HCT116 (cell line): ENCODE results near the gene UBXN11. TPM values are rescaled to one million over a fixed set of nuclear protein-coding genes. Genes with fewer than 3 reads are reported as not detected.

Experiments used
- ATAC-seq: fragments of 200-7000 bp; cut with Tn5 transposase; 2 replicates; pipeline ENCODE4 v1.9.1; 2020; ENCODE audit warnings: mild to moderate bottlenecking, moderate library complexity
- BruUV-seq: library from RNA; stranded (reverse); fragments of 400-500 nt; replicated peaks from 2 replicates; lab custom pipeline; 2021; lab: Mats Ljungman, UMichigan
- CTCF ChIA-PET: fragments of 300-600 bp; sonication (Branson Sonifier 250); formaldehyde crosslinking; loops from one replicate; lab custom pipeline; 2021; ENCODE audit warnings: antibody characterized with exemption; lab: Charles Lee
- POLR2A ChIA-PET: fragments of 300-600, 350-600 bp; sonication (Branson Sonifier 250); formaldehyde crosslinking; loops from one replicate; lab custom pipeline; 2021; ENCODE audit warnings: antibody characterized with exemption; lab: Charles Lee
- RAD21 ChIA-PET, 2 experiments: fragments of 300-600 bp; sonication (Branson Sonifier 250); formaldehyde crosslinking; loops; one replicate each; lab custom pipeline; 2023; ENCODE audit warnings: low total read pairs in 2 of 2; ENCODE audit not compliant: uncharacterized antibody in 2 of 2, unreplicated experiment in 2 of 2, low non-redundant PET in 1 of 2; lab: Charles Lee
- DNase-seq: peaks from one replicate; pipeline ENCODE4 v3.0.0-alpha.2; 2010; ENCODE audit warnings: low read depth, low spot score
- H2AFZ ChIP-seq: fragments of 200-600 bp; shearing (Covaris generic), sonication (generic); 2 replicates; pipeline ENCODE4 v1.6.1; 2017; ENCODE audit warnings: low read depth, mixed run types, mixed read lengths, antibody characterized with exemption, low read length; ENCODE audit not compliant: poor library complexity, severe bottlenecking
- H3K27ac ChIP-seq: 2 replicates; pipeline ENCODE4 v1.5.1; 2012; ENCODE audit warnings: low read depth, low read length
- H3K27me3 ChIP-seq: fragments of 200-600 bp; sonication (generic); 2 replicates; pipeline ENCODE4 v1.6.1; 2016; ENCODE audit warnings: mixed run types, low read length, mixed read lengths; ENCODE audit not compliant: insufficient read depth
- H3K36me3 ChIP-seq, 2 experiments: fragments of 200-500 bp in 1 of 2; fragments of 200-600 bp in 1 of 2; sonication (Bioruptor generic) in 1 of 2; sonication (generic) in 1 of 2; 2 replicates each; pipeline versions ENCODE4 v1.5.1 to v1.6.1; 2014 to 2016; ENCODE audit warnings: low read length in 2 of 2, inconsistent platforms in 1 of 2, mixed read lengths in 1 of 2, mixed run types in 1 of 2; ENCODE audit not compliant: insufficient read depth in 2 of 2, control insufficient read depth in 1 of 2
- H3K4me1 ChIP-seq, 2 experiments: fragments of 200-600 bp in 1 of 2; sonication (generic) in 1 of 2; 2 replicates each; pipeline versions ENCODE4 v1.5.1 to v1.6.1; 2012 to 2017; ENCODE audit warnings: low read length in 2 of 2, inconsistent platforms in 1 of 2, mild to moderate bottlenecking in 1 of 2, mixed read lengths in 1 of 2, mixed run types in 1 of 2, moderate library complexity in 1 of 2; ENCODE audit not compliant: insufficient read depth in 2 of 2, control insufficient read depth in 1 of 2
- H3K4me2 ChIP-seq: fragments of 200-600 bp; sonication (generic); 2 replicates; pipeline ENCODE4 v1.6.1; 2017; ENCODE audit warnings: mixed run types, low read length, mixed read lengths
- H3K4me3 ChIP-seq, 2 experiments: fragments of 200-600 bp in 1 of 2; sonication (generic) in 1 of 2; replicated peaks in 1 of 2; 2 replicates each; pipeline ENCODE4 v1.5.1; 2011 to 2016; ENCODE audit warnings: low read length in 2 of 2, control low read depth in 1 of 2, low read depth in 1 of 2, mild to moderate bottlenecking in 1 of 2, mixed read lengths in 1 of 2, mixed run types in 1 of 2
- H3K79me2 ChIP-seq: fragments of 200-600 bp; sonication (generic); 2 replicates; pipeline ENCODE4 v1.6.1; 2017; ENCODE audit warnings: mild to moderate bottlenecking, mixed run types, low read length, moderate library complexity, mixed read lengths; ENCODE audit not compliant: insufficient read depth
- H3K9ac ChIP-seq: fragments of 200-600 bp; sonication (generic); 2 replicates; pipeline ENCODE4 v1.6.1; 2016; ENCODE audit warnings: low read length, mixed read lengths
- H3K9me2 ChIP-seq: fragments of 200-600 bp; sonication (generic), shearing (Covaris generic); 2 replicates; pipeline ENCODE4 v1.6.1; 2017; ENCODE audit warnings: mixed run types, mild to moderate bottlenecking, moderate library complexity; ENCODE audit not compliant: insufficient read depth
- H3K9me3 ChIP-seq, 2 experiments: fragments of 200-500 bp in 1 of 2; fragments of 200-600 bp in 1 of 2; sonication (Bioruptor generic) in 1 of 2; sonication (generic) in 1 of 2; 2 replicates each; pipeline ENCODE4 v1.6.1; 2014 to 2017; ENCODE audit warnings: low read length in 2 of 2, mixed read lengths in 2 of 2, inconsistent platforms in 1 of 2, low read depth in 1 of 2, mild to moderate bottlenecking in 1 of 2, mixed run types in 1 of 2, moderate library complexity in 1 of 2; ENCODE audit not compliant: control insufficient read depth in 1 of 2, insufficient read depth in 1 of 2
- H4K20me1 ChIP-seq: fragments of 200-600 bp; sonication (generic), shearing (Covaris generic); 2 replicates; pipeline ENCODE4 v1.6.1; 2017; ENCODE audit warnings: mixed run types, mild to moderate bottlenecking, moderate library complexity; ENCODE audit not compliant: insufficient read depth
- CBX3 ChIP-seq: IDR thresholded peaks from 2 replicates; pipeline ENCODE4 v1.6.1; 2012; ENCODE audit warnings: low read depth
- CEBPB ChIP-seq: IDR thresholded peaks from 2 replicates; pipeline ENCODE4 v1.6.1; 2012; ENCODE audit warnings: low read depth
- EGR1 ChIP-seq: IDR thresholded peaks from 2 replicates; pipeline ENCODE4 v1.6.1; 2012; ENCODE audit warnings: low read depth
- EZH2phosphoT487 ChIP-seq: fragments of 200-600 bp; IDR thresholded peaks from 2 replicates; pipeline ENCODE4 v1.6.1; 2018; ENCODE audit warnings: antibody characterized with exemption, borderline replicate concordance
- FOSL1 ChIP-seq: IDR thresholded peaks from 2 replicates; pipeline ENCODE4 v1.6.1; 2012; ENCODE audit warnings: low read depth
- MAX ChIP-seq: IDR thresholded peaks from 2 replicates; pipeline ENCODE4 v1.6.1; 2012
- POLR2AphosphoS5 ChIP-seq: IDR thresholded peaks from 2 replicates; pipeline ENCODE4 v1.6.1; 2011; ENCODE audit warnings: mild to moderate bottlenecking, low read depth, low read length, moderate library complexity
- SIN3A ChIP-seq: IDR thresholded peaks from 2 replicates; pipeline ENCODE4 v1.6.1; 2012; ENCODE audit warnings: low read depth
- SP1 ChIP-seq: IDR thresholded peaks from 2 replicates; pipeline ENCODE4 v1.6.1; 2012; ENCODE audit warnings: low read depth
- SRF ChIP-seq: IDR thresholded peaks from 2 replicates; pipeline ENCODE4 v1.6.1; 2012; ENCODE audit warnings: low read depth
- YY1 ChIP-seq: IDR thresholded peaks from 2 replicates; pipeline ENCODE4 v1.6.1; 2011; ENCODE audit warnings: low read length, low read depth, moderate library complexity, mild to moderate bottlenecking; ENCODE audit not compliant: insufficient replicate concordance; ENCODE audit errors: extremely low read depth
- ZBTB33 ChIP-seq: IDR thresholded peaks from 2 replicates; pipeline ENCODE4 v1.6.1; 2011; ENCODE audit warnings: mild to moderate bottlenecking, low read length, moderate library complexity; ENCODE audit not compliant: insufficient replicate concordance; ENCODE audit errors: extremely low read depth
- ZNF274 ChIP-seq: fragments of 200-500 bp; sonication (Bioruptor generic); IDR thresholded peaks from 2 replicates; pipeline ENCODE4 v1.6.1; 2014; ENCODE audit warnings: mild to moderate bottlenecking, low read depth, low read length, inconsistent platforms
- intact Hi-C: fragments of 100-400 bp; cut with micrococcal nuclease; formaldehyde crosslinking; loops from 2 replicates; pipeline ENCODE4 v1.10.0; 2022
- total RNA-seq: library from RNA; stranded (reverse); gene quantifications from one replicate; pipeline ENCODE4 v1.2.1, GENCODE V29; 2021; ENCODE audit not compliant: unreplicated experiment
- TF ChIP-seq, protein P1 (sequence below), 3 experiments: fragments of 200-600 bp in 1 of 3; sonication (generic) in 1 of 3; IDR thresholded peaks in 2 of 3; conservative IDR thresholded peaks in 1 of 3; 2 replicates each; pipeline ENCODE4 v1.5.1; 2012 to 2017; ENCODE audit warnings: low read depth in 2 of 3, low read length in 2 of 3, antibody characterized with exemption in 1 of 3, borderline replicate concordance in 1 of 3, control low read depth in 1 of 3, mild to moderate bottlenecking in 1 of 3, mixed read lengths in 1 of 3, mixed run types in 1 of 3, moderate library complexity in 1 of 3; ENCODE audit not compliant: insufficient read depth in 1 of 3

UBXN11 gene
- total RNA-seq, 1 experiment from 2014 or later = 19.3 TPM

DNA sequence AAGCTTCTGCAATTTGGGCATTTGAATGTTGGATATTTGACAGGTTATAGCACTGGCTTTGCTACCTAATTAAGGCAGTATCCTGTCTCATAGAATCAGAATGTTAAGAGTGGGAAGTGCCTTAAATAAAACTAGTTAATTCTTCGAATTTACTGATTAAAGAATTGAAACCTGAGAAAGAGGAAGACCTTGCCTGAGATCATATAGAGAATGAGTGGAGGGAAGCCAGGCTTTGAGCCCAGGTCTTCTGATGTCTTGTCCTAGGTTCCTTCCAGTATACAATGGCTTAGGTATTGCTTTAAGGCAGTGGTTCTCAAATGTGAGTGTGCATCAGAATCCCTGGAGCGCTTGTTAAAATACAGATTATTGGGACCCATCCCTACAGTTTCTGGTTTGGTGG, 47.4 kb downstream of the UBXN11 start:
- Histone ChIP-seq H3K9me2 (no peaks in the 10 kb centered on the region), H3K79me2 (peaks cover 27% of the 10 kb centered on the region), H3K4me3 (no peak overlapping the region), H3K27ac (no peak overlapping the region), H3K4me2 (no peak overlapping the region), H3K9me3 (no peaks in the 10 kb centered on the region), H4K20me1 (no peaks in the 10 kb centered on the region), H3K36me3 (peaks cover 45 to 56% of the 10 kb centered on the region in 2 experiments; a peak in 3 of 4 replicates), H2AFZ (no peak overlapping the region), H3K4me1 (no peaks in the 10 kb centered on the region), H3K27me3 (no peaks in the 10 kb centered on the region), H3K9ac (no peak overlapping the region)
- no peak for TF ChIP-seq SRF
- TF ChIP-seq EGR1 = no peak
- TF ChIP-seq FOSL1 = no peak
- no peak for TF ChIP-seq ZBTB33
- no peak for TF ChIP-seq SP1
- no peak for TF ChIP-seq ZNF274
- no peak for TF ChIP-seq CBX3
- TF ChIP-seq, protein P1, sequence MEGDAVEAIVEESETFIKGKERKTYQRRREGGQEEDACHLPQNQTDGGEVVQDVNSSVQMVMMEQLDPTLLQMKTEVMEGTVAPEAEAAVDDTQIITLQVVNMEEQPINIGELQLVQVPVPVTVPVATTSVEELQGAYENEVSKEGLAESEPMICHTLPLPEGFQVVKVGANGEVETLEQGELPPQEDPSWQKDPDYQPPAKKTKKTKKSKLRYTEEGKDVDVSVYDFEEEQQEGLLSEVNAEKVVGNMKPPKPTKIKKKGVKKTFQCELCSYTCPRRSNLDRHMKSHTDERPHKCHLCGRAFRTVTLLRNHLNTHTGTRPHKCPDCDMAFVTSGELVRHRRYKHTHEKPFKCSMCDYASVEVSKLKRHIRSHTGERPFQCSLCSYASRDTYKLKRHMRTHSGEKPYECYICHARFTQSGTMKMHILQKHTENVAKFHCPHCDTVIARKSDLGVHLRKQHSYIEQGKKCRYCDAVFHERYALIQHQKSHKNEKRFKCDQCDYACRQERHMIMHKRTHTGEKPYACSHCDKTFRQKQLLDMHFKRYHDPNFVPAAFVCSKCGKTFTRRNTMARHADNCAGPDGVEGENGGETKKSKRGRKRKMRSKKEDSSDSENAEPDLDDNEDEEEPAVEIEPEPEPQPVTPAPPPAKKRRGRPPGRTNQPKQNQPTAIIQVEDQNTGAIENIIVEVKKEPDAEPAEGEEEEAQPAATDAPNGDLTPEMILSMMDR (IDR thresholded peaks at IDR 0.05 in 2 of 3, conservative IDR thresholded peaks at IDR 0.05 in 1 of 3; ENCODE audit: borderline replicate concordance in 1 of 3, insufficient read depth in 1 of 3, low read depth in 2 of 3, low read length in 2 of 3) = no peak
- no peak for TF ChIP-seq MAX
- TF ChIP-seq SIN3A = no peak
- no peak for TF ChIP-seq EZH2phosphoT487
- no peak for TF ChIP-seq CEBPB
- TF ChIP-seq POLR2AphosphoS5 = no peak
- no peak for TF ChIP-seq YY1
- ChIA-PET POLR2A (no interaction called here), CTCF (no interaction called here), RAD21 (no interaction called here)
- no TSS peak for BruUV-seq
- no peak for ATAC-seq
- intact Hi-C loops = no loop called here
- DNase-seq = no peak
